HUES64 (cell line): Measurements from ENCODE around the gene CACNA1A.

Source experiments
- H3K27ac ChIP-seq: 2 replicates; pipeline ENCODE4 v1.7.0; 2013; ENCODE audit warnings: low read depth, low read length, inconsistent platforms
- H3K27me3 ChIP-seq: 2 replicates; pipeline ENCODE4 v1.6.1; 2013; ENCODE audit warnings: mild to moderate bottlenecking, low read length; ENCODE audit not compliant: insufficient read depth
- H3K36me3 ChIP-seq: 2 replicates; pipeline ENCODE4 v1.6.1; 2013; ENCODE audit warnings: mild to moderate bottlenecking, low read length; ENCODE audit not compliant: insufficient read depth
- H3K4me1 ChIP-seq: 2 replicates; pipeline ENCODE4 v1.6.1; 2013; ENCODE audit warnings: mild to moderate bottlenecking, low read length, moderate library complexity; ENCODE audit not compliant: insufficient read depth
- H3K4me3 ChIP-seq: 2 replicates; pipeline ENCODE4 v1.5.1; 2013; ENCODE audit warnings: mild to moderate bottlenecking, low read length, moderate library complexity
- H3K9ac ChIP-seq: 2 replicates; pipeline ENCODE4 v1.6.1; 2013; ENCODE audit warnings: mild to moderate bottlenecking, low read depth, low read length
- H3K9me3 ChIP-seq: 2 replicates; pipeline ENCODE4 v1.6.1; 2013; ENCODE audit warnings: low read depth, low read length; ENCODE audit not compliant: insufficient read depth
- WGBS: fragments of 150-250, 120-280 bp; methylation state at CpG from one replicate; pipeline ENCODE4 v1.1.7; 2013; ENCODE audit warnings: missing lambda C conversion rate; 5-methylcytosine and 5-hydroxymethylcytosine counted together

CACNA1A gene

DNA sequence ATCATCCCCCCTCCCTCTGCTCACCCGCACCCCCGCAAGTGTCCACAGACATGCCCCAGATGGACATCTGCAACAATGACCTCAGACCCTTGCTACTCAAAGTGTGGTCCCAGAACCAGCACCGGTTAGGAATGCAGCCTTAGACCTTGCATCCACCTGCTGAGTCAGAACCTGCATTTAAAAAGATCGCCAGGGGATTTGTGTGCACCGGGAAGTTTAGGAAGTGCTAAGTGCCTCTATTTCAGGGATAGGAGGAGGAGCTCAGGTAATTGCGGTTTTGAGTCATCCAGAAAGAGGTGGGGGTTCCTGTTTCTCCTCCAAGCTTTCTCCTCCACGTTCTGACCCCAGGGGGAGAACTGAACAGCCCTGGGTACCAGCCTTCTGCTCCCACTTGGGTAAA is 46.2 kb downstream of the CACNA1A start:
- Histone ChIP-seq H3K9ac (peak overlapping the region; percentile 21; the same call in 1 of the 2 replicates), H3K9me3 (no peaks in the 10 kb centered on the region), H3K4me1 (peaks cover 35% of the 10 kb centered on the region), H3K27ac (peak overlapping the region; percentile 63), H3K4me3 (peak overlapping the region; percentile 34), H3K27me3 (no peaks in the 10 kb centered on the region), H3K36me3 (no peaks in the 10 kb centered on the region)
- WGBS, result 3% methylated on average over 7 of the region's 7 CpGs

DNA sequence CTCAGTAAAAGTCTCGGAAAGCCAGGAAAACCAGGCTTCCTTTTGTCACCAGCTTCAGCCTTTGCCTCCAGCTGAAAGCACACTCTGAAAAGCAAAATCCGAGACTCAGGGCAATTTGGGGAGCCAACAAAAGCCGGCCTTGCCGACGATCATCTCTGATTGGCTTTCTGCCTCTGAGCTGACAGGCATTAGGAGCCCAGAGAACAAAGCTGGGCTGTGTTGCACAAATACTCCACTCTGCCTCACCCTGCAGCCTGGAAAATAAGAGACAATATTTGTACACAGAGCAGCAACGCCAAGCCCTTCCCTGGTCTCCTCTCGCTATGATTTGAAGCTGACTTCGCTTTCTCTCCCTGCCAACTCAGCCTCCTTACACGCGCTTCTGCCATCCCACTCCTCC is 46.9 kb downstream of the CACNA1A start:
- 35% methylated on average over 10 of the region's 10 CpGs for WGBS
- H3K9me3 ChIP-seq, result no peaks in the 10 kb centered on the region
- peak overlapping the region; percentile 21; the same call in 1 of the 2 replicates for H3K9ac ChIP-seq
- H3K27ac ChIP-seq, result peak overlapping the region; percentile 63
- no peaks in the 10 kb centered on the region for H3K27me3 ChIP-seq
- H3K4me3 ChIP-seq, result peak overlapping the region; percentile 34
- no peaks in the 10 kb centered on the region for H3K36me3 ChIP-seq
- H3K4me1 ChIP-seq, result peaks cover 35% of the 10 kb centered on the region

DNA sequence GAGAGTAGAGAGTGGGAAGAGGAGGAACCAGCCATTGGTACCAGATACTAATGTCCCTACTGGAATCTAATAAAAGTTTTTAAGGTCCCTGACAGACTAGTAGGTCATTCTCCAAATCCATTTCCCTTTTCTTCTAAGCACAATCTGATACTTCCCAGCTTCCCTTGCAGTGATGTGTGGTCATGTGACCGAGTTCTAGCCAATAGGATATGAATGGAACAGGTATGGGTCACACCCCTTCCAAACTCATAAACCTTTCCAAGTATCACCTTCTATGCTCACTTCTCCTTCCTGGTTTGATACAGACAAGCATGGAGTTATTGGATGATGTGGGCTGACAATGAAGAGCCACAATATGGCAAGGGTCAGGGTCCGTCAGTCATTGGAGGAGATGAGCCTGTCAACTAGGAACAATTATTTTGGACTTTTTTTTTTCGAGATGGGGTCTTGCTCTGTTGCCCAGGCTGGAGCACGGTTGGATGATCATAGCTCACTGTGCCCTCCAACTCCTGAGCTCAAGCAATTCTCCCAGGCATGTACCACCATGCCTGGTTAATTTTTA is 54.8 kb downstream of the CACNA1A start:
- H3K27ac ChIP-seq, result no peak overlapping the region
- H3K36me3 ChIP-seq, result peaks cover 28% of the 10 kb centered on the region
- no peak overlapping the region for H3K4me3 ChIP-seq
- H3K27me3 ChIP-seq, result no peaks in the 10 kb centered on the region
- 83% methylated on average over 4 of the region's 4 CpGs for WGBS
- H3K9ac ChIP-seq, result no peak overlapping the region
- peaks cover 13% of the 10 kb centered on the region for H3K9me3 ChIP-seq
- H3K4me1 ChIP-seq, result no peaks in the 10 kb centered on the region

DNA sequence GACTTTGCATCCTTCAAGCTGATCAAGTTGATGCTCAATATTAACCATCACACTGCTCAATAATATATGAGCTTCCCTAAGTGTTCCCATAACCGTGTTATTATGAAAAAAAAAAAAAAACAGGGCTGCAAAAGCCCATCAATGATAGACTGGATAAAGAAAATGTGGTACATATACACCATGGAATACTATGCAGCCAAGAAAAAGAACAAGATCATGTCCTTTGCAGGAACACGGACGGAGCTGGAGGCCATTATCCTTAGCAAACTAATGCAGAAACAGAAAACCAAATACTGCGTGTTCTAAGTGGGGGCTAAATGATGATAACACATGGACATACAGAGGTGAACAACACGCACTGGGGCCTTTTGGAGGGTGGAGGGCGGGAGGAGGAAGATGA is 58.3 kb downstream of the CACNA1A start:
- 84% methylated on average over 5 of the region's 6 CpGs for WGBS
- H3K36me3 ChIP-seq, result peaks cover 20% of the 10 kb centered on the region
- H3K9ac ChIP-seq, result no peak overlapping the region
- H3K27me3 ChIP-seq, result no peaks in the 10 kb centered on the region
- no peak overlapping the region for H3K4me3 ChIP-seq
- no peaks in the 10 kb centered on the region for H3K4me1 ChIP-seq
- peaks cover 13% of the 10 kb centered on the region for H3K9me3 ChIP-seq
- no peak overlapping the region for H3K27ac ChIP-seq

DNA sequence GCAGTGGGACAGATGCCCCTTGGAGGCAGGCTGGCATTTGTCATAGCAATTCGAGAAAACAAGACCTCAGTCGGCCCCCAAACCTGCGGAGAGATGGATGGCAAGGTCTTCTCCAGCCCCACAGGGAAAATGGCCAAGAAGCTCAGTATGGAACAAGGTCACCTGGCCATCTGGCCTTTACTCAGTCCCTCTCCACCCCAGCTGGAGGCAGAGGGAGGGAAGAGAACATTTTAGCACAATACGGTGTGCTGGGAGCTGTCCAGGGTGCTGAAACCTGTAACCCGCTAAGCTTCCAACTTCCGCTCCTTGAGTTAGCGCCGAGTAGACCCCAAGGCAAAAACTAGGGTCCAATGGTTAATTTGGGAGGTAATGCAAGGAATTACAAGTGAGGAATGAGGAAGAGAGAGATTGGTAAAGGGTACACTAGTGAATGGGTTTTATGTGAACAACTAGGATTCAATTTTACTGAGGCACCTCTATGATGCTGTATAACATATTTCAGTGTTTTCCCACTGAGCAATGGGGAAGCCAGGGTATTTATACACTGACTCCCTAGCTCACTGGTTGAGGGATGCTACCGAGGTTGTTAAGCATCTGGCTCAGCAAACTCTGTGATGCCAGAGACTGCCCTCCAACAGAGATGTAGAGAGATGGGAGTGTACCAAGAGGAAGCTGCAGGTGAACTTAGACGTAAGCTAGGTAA is 64.3 kb downstream of the CACNA1A start:
- H3K4me3 ChIP-seq, result no peak overlapping the region
- no peak overlapping the region for H3K9ac ChIP-seq
- 49% methylated on average over 10 of the region's 10 CpGs for WGBS
- H3K36me3 ChIP-seq, result no peaks in the 10 kb centered on the region
- no peaks in the 10 kb centered on the region for H3K27me3 ChIP-seq
- no peaks in the 10 kb centered on the region for H3K4me1 ChIP-seq
- H3K27ac ChIP-seq, result no peak overlapping the region
- H3K9me3 ChIP-seq, result no peaks in the 10 kb centered on the region

DNA sequence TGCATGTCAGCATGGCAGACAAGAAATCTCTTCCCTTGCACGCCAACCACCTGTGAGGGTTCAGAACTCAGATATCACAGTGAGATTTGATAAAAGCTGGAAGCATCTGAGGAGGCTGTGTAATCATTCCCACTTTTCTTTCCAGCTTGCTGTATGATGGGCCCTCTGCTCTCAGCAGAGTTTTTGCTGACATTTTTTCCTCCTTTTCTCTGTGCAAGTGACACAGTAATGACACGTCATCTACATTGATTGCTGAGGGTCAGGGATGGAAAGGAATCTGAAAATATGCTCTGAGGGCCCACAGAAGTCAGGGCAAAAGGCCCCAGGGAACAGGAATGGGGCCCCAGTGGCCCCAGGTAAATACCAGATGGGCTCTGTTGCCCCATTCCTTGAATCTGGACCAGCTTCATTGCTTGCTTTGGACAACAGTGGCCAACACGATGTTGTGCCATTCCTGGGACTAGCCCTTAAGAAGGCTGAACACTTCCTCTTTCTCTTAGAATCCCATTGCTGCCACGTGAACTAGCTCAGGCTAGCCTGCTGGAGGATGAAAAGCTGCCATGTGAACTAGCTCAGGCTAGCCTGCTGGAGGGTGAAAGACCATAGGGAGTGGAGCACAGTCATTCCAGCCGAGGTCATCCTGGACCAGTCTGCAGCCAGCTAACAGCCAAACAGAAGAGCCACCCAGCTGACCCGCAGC is 68.2 kb downstream of the CACNA1A start:
- Histone ChIP-seq H3K27me3 (no peaks in the 10 kb centered on the region), H3K27ac (no peak overlapping the region), H3K9me3 (no peaks in the 10 kb centered on the region), H3K4me3 (no peak overlapping the region), H3K36me3 (no peaks in the 10 kb centered on the region), H3K9ac (no peak overlapping the region), H3K4me1 (no peaks in the 10 kb centered on the region)
- 92% methylated on average over 6 of the region's 6 CpGs for WGBS

DNA sequence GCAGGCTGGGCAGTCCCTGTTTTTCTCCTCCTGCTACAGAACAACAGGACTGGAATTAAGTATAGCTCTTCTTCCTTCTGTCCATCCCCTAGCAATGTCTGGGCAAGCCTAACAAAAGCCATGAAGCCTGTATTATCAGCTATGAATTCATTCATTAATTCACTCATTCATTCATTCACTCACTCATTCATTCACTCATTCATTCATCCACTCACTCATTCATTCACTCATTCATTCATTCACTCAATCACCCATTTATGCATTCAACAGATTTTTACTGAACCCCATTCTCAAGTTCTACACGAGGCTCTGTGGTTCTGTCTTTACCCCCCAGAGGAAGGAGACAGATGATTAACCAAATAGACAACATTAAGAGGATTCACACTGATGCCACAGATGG is 69.9 kb downstream of the CACNA1A start:
- no peaks in the 10 kb centered on the region for H3K27me3 ChIP-seq
- no peaks in the 10 kb centered on the region for H3K4me1 ChIP-seq
- no peaks in the 10 kb centered on the region for H3K36me3 ChIP-seq
- H3K27ac ChIP-seq, result no peak overlapping the region
- WGBS, result 82% methylated on average over 1 of the region's 1 CpG
- no peaks in the 10 kb centered on the region for H3K9me3 ChIP-seq
- no peak overlapping the region for H3K4me3 ChIP-seq
- no peak overlapping the region for H3K9ac ChIP-seq

DNA sequence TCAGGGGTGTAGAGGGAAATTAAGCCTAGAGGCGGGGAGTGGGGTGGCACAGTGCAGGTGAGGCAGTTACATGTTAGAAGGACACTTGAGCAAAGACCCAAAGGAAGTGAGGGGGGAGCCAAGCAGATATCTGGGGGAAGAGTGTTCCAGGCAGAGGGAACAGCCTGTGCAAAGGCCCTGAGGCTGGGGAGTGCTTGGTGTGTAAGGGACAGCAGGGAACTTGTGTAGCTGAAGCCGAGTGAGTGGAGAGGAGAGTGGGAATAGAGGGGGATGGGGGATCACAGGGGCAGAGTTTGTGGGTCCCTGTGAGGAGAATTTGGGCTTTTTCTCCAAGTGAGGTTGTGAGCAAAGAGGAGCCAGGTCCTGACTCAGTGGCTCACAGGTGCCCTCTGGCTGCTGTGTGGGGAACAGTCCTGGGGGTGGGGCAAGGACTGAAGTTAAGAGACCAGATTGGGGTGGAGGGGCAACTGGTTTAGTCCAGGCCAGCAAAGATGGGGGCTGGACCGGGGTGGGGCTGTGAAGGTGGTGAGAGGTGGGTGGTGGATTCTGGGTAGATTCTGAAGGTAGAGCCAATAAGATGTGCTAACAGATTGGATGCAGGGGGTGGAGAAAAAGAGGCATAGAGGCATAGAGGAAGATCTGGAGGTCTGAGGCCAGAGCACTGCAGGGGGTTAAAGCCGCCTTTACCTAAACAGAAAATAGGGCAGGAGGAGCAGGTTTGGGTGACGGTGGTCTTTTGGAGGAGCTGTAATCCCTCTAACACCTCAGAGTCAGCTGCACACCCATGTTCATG is 75.3 kb downstream of the CACNA1A start:
- H3K9ac ChIP-seq, result no peak overlapping the region
- H3K4me1 ChIP-seq, result no peaks in the 10 kb centered on the region
- 87% methylated on average over 5 of the region's 5 CpGs for WGBS
- H3K27ac ChIP-seq, result no peak overlapping the region
- no peaks in the 10 kb centered on the region for H3K36me3 ChIP-seq
- no peaks in the 10 kb centered on the region for H3K9me3 ChIP-seq
- no peaks in the 10 kb centered on the region for H3K27me3 ChIP-seq
- H3K4me3 ChIP-seq, result no peak overlapping the region

DNA sequence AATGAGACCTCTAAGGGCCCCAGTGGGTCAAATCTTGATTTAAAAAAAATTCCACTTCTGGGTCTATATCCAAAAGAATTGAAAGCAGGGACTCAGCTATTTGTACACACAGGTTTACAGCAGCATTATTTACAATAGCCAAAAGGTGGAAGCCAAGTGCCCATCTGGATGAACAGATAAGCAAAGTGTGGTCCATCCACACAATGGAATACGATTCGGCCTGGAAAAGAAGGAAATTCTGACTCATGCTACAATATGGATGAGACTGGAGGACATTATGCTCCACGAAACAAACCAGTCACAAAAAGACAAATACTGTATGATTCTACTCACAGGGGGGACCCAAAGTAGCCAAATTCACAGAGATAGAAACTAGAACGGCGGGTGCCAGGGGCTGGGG is 76.7 kb downstream of the CACNA1A start:
- Histone ChIP-seq H3K9me3 (0 out of 2 replicates have a peak, but pooled peaks cover 3% of the 10 kb centered on the region), H3K36me3 (no peaks in the 10 kb centered on the region), H3K4me3 (no peak overlapping the region), H3K9ac (no peak overlapping the region), H3K27me3 (no peaks in the 10 kb centered on the region), H3K4me1 (no peaks in the 10 kb centered on the region), H3K27ac (no peak overlapping the region)
- WGBS, result 86% methylated on average over 3 of the region's 5 CpGs

DNA sequence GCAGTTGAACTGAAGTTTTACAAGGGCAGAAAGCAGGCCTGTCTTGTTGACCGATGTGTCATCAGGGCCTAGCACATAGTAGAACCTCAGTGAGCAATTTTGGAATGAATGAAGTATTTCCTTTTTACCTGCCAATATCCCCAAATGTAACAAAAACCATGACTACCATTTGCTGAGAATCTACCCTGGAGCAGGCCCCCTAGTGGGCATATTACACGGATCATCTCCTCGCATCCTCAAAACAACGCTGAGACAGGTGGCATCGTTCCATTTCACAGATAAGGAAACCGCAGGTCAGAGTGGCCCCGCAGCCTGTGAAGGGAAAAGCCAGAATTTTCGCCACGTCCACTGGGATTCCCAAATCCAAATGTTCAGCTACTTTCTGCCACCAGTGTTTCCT is 77.9 kb downstream of the CACNA1A start:
- Histone ChIP-seq H3K27me3 (no peaks in the 10 kb centered on the region), H3K4me3 (no peak overlapping the region), H3K36me3 (no peaks in the 10 kb centered on the region), H3K9ac (no peak overlapping the region), H3K4me1 (no peaks in the 10 kb centered on the region), H3K9me3 (peaks cover 3% of the 10 kb centered on the region; the same call in 1 of the 2 replicates), H3K27ac (no peak overlapping the region)
- 62% methylated on average over 9 of the region's 9 CpGs for WGBS
